Fibroblast of pulmonary artery (primary cell): ENCODE data around the gene TEAD1.

Source experiments
- DNase-seq: peaks from one replicate; pipeline ENCODE4 v3.0.0-alpha.2; 2010; ENCODE audit warnings: low read depth
- H3K4me3 ChIP-seq: replicated peaks from 2 replicates; pipeline ENCODE4 v1.5.1; 2011; ENCODE audit warnings: low read depth, mild to moderate bottlenecking, control low read depth, low read length, moderate library complexity
- CTCF ChIP-seq: IDR thresholded peaks from 2 replicates; pipeline ENCODE4 v1.5.1; 2011; ENCODE audit warnings: mild to moderate bottlenecking, control low read depth, low read length, inconsistent platforms; ENCODE audit errors: missing control alignments

Gene TEAD1

GRCh38 chr11:12764187-12764914 is 90.1 kb downstream of the TEAD1 start:
- no peak overlapping the region for H3K4me3 ChIP-seq
- DNase-seq: no peak
- no peak for TF ChIP-seq CTCF

GRCh38 chr11:12765428-12765827 is 91.2 kb downstream of the TEAD1 start:
- TF ChIP-seq CTCF: no peak
- no peak overlapping the region for H3K4me3 ChIP-seq
- peak; percentile 36 for DNase-seq

GRCh38 chr11:12767027-12767426 is 92.8 kb downstream of the TEAD1 start:
- TF ChIP-seq CTCF: no peak
- no peak overlapping the region for H3K4me3 ChIP-seq
- no peak for DNase-seq

- no peak for TF ChIP-seq CTCF
- DNase-seq: no peak
- no peak overlapping the region for H3K4me3 ChIP-seq
Observed at GRCh38 chr11:12767577-12767976, 93.4 kb downstream of the TEAD1 start.

- no peak overlapping the region for H3K4me3 ChIP-seq
- no peak for TF ChIP-seq CTCF
- no peak for DNase-seq
Observed at GRCh38 chr11:12768726-12769673, 94.8 kb downstream of the TEAD1 start.

GRCh38 chr11:12769834-12770345 is 95.7 kb downstream of the TEAD1 start:
- TF ChIP-seq CTCF: no peak
- DNase-seq: peak; percentile 88
- H3K4me3 ChIP-seq: no peak overlapping the region
